GM23248 (cell line): Measurements from ENCODE around the gene AGTRAP. TPM values are rescaled to one million over a fixed set of nuclear protein-coding genes. Genes with fewer than 3 reads are reported as not detected.
A peak's percentile ranks its signal among the peaks of the same experiment; 100 is the strongest.

Experiments used
- DNase-seq: peaks from one replicate; pipeline ENCODE4 v3.0.0-alpha.2; 2015
- H2AFZ ChIP-seq: fragments of 200-600 bp; sonication (generic); 2 replicates; pipeline ENCODE4 v1.6.1; 2016; ENCODE audit warnings: antibody characterized with exemption
- H3F3A ChIP-seq: fragments of 200-600 bp; sonication (generic); 2 replicates; pipeline ENCODE4 v1.6.1; 2016; ENCODE audit warnings: mild to moderate bottlenecking, antibody characterized with exemption, mixed run types; ENCODE audit not compliant: insufficient read depth
- H3K27ac ChIP-seq: fragments of 200-600 bp; sonication (generic); 2 replicates; pipeline ENCODE4 v1.5.1; 2016; ENCODE audit warnings: mild to moderate bottlenecking
- H3K27me3 ChIP-seq: fragments of 200-600 bp; sonication (generic); replicated peaks from 2 replicates; pipeline ENCODE4 v1.6.1; 2016; ENCODE audit warnings: mild to moderate bottlenecking; ENCODE audit not compliant: insufficient read depth
- H3K36me3 ChIP-seq: fragments of 200-600 bp; sonication (generic); 2 replicates; pipeline ENCODE4 v1.6.1; 2016; ENCODE audit warnings: low read depth, mild to moderate bottlenecking
- H3K4me1 ChIP-seq: fragments of 200-600 bp; sonication (generic); 2 replicates; pipeline ENCODE4 v1.6.1; 2016; ENCODE audit warnings: mild to moderate bottlenecking; ENCODE audit not compliant: insufficient read depth
- H3K4me2 ChIP-seq: fragments of 200-600 bp; sonication (generic); one replicate; pipeline ENCODE4 v1.6.1; 2016; ENCODE audit warnings: mild to moderate bottlenecking; ENCODE audit not compliant: unreplicated experiment
- H3K4me3 ChIP-seq: fragments of 200-600 bp; sonication (generic); 2 replicates; pipeline ENCODE4 v1.5.1; 2016; ENCODE audit warnings: mild to moderate bottlenecking
- H3K79me2 ChIP-seq: fragments of 200-600 bp; sonication (generic); 2 replicates; pipeline ENCODE4 v1.6.1; 2016; ENCODE audit warnings: mild to moderate bottlenecking; ENCODE audit not compliant: insufficient read depth
- H3K9ac ChIP-seq: fragments of 200-600 bp; sonication (generic); 2 replicates; pipeline ENCODE4 v1.6.1; 2016; ENCODE audit warnings: mild to moderate bottlenecking
- H3K9me2 ChIP-seq: fragments of 200-600 bp; sonication (generic); 2 replicates; pipeline ENCODE4 v1.6.1; 2016; ENCODE audit warnings: mixed run types, mild to moderate bottlenecking, moderate library complexity; ENCODE audit not compliant: insufficient read depth
- H3K9me3 ChIP-seq: fragments of 200-600 bp; sonication (generic); one replicate; pipeline ENCODE4 v1.6.1; 2017; ENCODE audit warnings: low read depth
- H4K20me1 ChIP-seq: fragments of 200-600 bp; sonication (generic); 2 replicates; pipeline ENCODE4 v1.6.0; 2016; ENCODE audit not compliant: insufficient read depth
- EZH2 ChIP-seq: fragments of 200-600 bp; sonication (generic); IDR thresholded peaks from 2 replicates; pipeline ENCODE4 v1.6.1; 2018; ENCODE audit warnings: antibody characterized with exemption, mild to moderate bottlenecking; ENCODE audit not compliant: insufficient read depth, poor library complexity, severe bottlenecking
- EZH2phosphoT487 ChIP-seq: fragments of 200-600 bp; sonication (generic); IDR thresholded peaks from 2 replicates; pipeline ENCODE4 v1.6.1; 2018; ENCODE audit warnings: antibody characterized with exemption, moderate library complexity, mild to moderate bottlenecking, low read depth; ENCODE audit not compliant: insufficient read depth
- WGBS, 2 experiments: methylation state at CpG; one replicate each; pipeline ENCODE4 v1.1.6; 2015 to 2017; ENCODE audit warnings: low lambda C conversion rate in 2 of 2, low coverage in 1 of 2; ENCODE audit errors: missing lambda C conversion rate in 2 of 2; 5-methylcytosine and 5-hydroxymethylcytosine counted together
- in situ Hi-C: fragments of 300-500 bp; cut with MboI; formaldehyde crosslinking; loops from 2 replicates; pipeline ENCODE4 v1.15.0; 2020
- polyA plus RNA-seq: library from polyadenylated mRNA; unstranded; fragments of >200 nt; fragmentation: Nextera tagmentation; extraction: Ambion mirVana; gene quantifications from 2 replicates; pipeline ENCODE4 v1.2.1, GENCODE V29; 2016
- total RNA-seq: library from RNA; depleted of rRNA; stranded (reverse); fragments of >200 nt; shearing (Covaris generic); gene quantifications from 2 replicates; pipeline ENCODE4 v1.2.3, GENCODE V29; 2014

Gene AGTRAP
- total and polyA plus RNA-seq, 2 experiments from 2014 or later, result 113 to 121 TPM

- in situ Hi-C loops, result no loop called here
- peaks cover 21% of the 10 kb centered on the region for H3K4me1 ChIP-seq
- no peak for DNase-seq
- H3K4me3 ChIP-seq, result no peak overlapping the region
- TF ChIP-seq EZH2phosphoT487, result no peak
- no peak for TF ChIP-seq EZH2
- no peaks in the 10 kb centered on the region for H3K36me3 ChIP-seq
- no peaks in the 10 kb centered on the region for H3K27me3 ChIP-seq
- no peaks in the 10 kb centered on the region for H3F3A ChIP-seq
- H2AFZ ChIP-seq, result no peak overlapping the region
- H3K9me2 ChIP-seq, result no peaks in the 10 kb centered on the region
- no peak overlapping the region for H3K27ac ChIP-seq
- H3K79me2 ChIP-seq, result no peaks in the 10 kb centered on the region
- 39% methylated on average over 5 of the region's 5 CpGs for WGBS, 2 experiments
- H3K9me3 ChIP-seq, result no peaks in the 10 kb centered on the region
- H3K9ac ChIP-seq, result no peak overlapping the region
- H4K20me1 ChIP-seq, result no peaks in the 10 kb centered on the region
- no peak overlapping the region for H3K4me2 ChIP-seq
Observed at GRCh38 chr1:11786168-11786567, 50.2 kb downstream of the AGTRAP start.

DNA sequence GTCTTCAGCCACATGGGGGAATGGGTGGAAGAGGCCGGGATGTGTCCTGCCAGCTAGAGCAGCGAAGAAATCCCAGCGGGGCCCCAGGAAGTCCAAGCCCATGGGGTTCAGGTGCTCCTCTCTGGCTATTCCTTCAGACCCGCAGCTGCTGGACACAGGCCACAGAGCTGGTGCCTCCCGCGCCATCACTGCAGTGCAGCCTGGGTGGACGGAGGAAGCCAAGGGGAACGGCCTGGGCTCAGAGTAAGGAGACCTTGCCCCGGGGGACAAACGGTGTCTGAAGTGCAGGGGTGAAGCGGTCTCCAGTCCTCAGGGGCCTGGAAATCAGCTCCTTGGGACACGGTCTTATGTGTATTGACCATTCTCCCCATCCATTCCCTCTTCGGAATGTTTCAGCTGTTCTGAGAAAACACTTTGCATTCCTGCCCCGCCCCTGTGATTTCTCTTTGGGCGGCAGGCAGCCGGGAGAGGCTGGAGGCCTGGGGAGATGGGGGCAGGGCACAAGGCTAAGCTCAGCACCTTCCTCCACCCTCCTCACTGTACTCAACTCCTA, 51.4 kb downstream of the AGTRAP start:
- Histone ChIP-seq H3K79me2 (no peaks in the 10 kb centered on the region), H3K36me3 (no peaks in the 10 kb centered on the region), H3K27ac (peak overlapping the region; percentile 19), H2AFZ (peak overlapping the region; percentile 53), H3F3A (no peaks in the 10 kb centered on the region), H3K4me1 (peaks cover 28% of the 10 kb centered on the region), H3K4me3 (no peak overlapping the region), H3K9me3 (no peaks in the 10 kb centered on the region), H3K9ac (no peak overlapping the region), H3K9me2 (no peaks in the 10 kb centered on the region), H3K27me3 (no peaks in the 10 kb centered on the region), H3K4me2 (peak overlapping the region; percentile 65), H4K20me1 (no peaks in the 10 kb centered on the region)
- TF ChIP-seq EZH2phosphoT487 (no peak), EZH2 (no peak)
- DNase-seq, result peak; percentile 68
- 6 to 7% methylated on average over 15 to 16 of the region's 16 CpGs for WGBS, 2 experiments
- in situ Hi-C loops, result no loop called here

GRCh38 chr1:11787804-11788436, 52.0 kb downstream of the AGTRAP start:
- Histone ChIP-seq H3K4me1 (peaks cover 28% of the 10 kb centered on the region), H3K27ac (peak overlapping the region; percentile 19), H3F3A (no peaks in the 10 kb centered on the region), H3K36me3 (no peaks in the 10 kb centered on the region), H4K20me1 (no peaks in the 10 kb centered on the region), H3K9me3 (no peaks in the 10 kb centered on the region), H3K79me2 (no peaks in the 10 kb centered on the region), H3K4me3 (no peak overlapping the region), H3K27me3 (no peaks in the 10 kb centered on the region), H3K9me2 (no peaks in the 10 kb centered on the region), H3K4me2 (peak overlapping the region; percentile 65), H3K9ac (no peak overlapping the region), H2AFZ (peak overlapping the region; percentile 53)
- TF ChIP-seq EZH2 (no peak), EZH2phosphoT487 (no peak)
- in situ Hi-C loops, result no loop called here
- no peak for DNase-seq
- 75 to 79% methylated on average over 13 to 14 of the region's 14 CpGs for WGBS, 2 experiments

- in situ Hi-C loops, result no loop called here
- DNase-seq, result no peak
- 75 to 78% methylated on average over 14 of the region's 14 CpGs for WGBS, 2 experiments
Observed at GRCh38 chr1:11788549-11789053, 52.7 kb downstream of the AGTRAP start.

More at GRCh38 chr1:11788549-11789053, 52.7 kb downstream of the AGTRAP start:
- no peak overlapping the region for H3K4me2 ChIP-seq
- TF ChIP-seq EZH2phosphoT487, result no peak
- TF ChIP-seq EZH2, result no peak
- H3K9ac ChIP-seq, result no peak overlapping the region
- H3K27me3 ChIP-seq, result no peaks in the 10 kb centered on the region
- H3K79me2 ChIP-seq, result no peaks in the 10 kb centered on the region
- H3K4me1 ChIP-seq, result peaks cover 28% of the 10 kb centered on the region
- H3K27ac ChIP-seq, result no peak overlapping the region
- H3F3A ChIP-seq, result no peaks in the 10 kb centered on the region
- no peak overlapping the region for H2AFZ ChIP-seq
- H3K4me3 ChIP-seq, result no peak overlapping the region
- no peaks in the 10 kb centered on the region for H3K9me3 ChIP-seq
- no peaks in the 10 kb centered on the region for H3K36me3 ChIP-seq
- H3K9me2 ChIP-seq, result no peaks in the 10 kb centered on the region
- H4K20me1 ChIP-seq, result no peaks in the 10 kb centered on the region
